GM12874 (cell line): Measurements from ENCODE around the gene LRRC31.

Source experiments
- TF ChIP-seq, protein P1 (sequence below): IDR thresholded peaks from 2 replicates; pipeline ENCODE4 v1.5.1; 2011; ENCODE audit warnings: low read depth, mild to moderate bottlenecking, control low read depth, low read length, moderate library complexity; ENCODE audit not compliant: insufficient read depth

Gene LRRC31

DNA sequence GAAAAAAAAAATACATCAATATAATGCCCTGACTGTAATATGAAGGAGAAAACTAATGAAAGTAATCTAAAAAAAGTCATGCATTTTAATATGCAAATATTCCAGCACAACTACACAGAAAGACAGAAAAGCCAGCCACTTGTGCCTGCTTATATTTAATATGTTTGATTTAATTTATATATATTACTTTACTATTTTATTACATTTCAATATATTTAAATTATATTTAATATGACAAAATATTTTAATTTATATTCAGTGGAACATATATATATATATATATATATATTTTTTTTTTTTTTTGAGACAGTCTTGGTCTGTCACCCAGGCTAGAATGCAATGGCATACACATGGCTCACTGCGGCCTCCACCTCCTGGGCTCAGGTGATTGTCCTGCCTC, 27.5 kb upstream of the LRRC31 start:
- TF ChIP-seq, protein P1, sequence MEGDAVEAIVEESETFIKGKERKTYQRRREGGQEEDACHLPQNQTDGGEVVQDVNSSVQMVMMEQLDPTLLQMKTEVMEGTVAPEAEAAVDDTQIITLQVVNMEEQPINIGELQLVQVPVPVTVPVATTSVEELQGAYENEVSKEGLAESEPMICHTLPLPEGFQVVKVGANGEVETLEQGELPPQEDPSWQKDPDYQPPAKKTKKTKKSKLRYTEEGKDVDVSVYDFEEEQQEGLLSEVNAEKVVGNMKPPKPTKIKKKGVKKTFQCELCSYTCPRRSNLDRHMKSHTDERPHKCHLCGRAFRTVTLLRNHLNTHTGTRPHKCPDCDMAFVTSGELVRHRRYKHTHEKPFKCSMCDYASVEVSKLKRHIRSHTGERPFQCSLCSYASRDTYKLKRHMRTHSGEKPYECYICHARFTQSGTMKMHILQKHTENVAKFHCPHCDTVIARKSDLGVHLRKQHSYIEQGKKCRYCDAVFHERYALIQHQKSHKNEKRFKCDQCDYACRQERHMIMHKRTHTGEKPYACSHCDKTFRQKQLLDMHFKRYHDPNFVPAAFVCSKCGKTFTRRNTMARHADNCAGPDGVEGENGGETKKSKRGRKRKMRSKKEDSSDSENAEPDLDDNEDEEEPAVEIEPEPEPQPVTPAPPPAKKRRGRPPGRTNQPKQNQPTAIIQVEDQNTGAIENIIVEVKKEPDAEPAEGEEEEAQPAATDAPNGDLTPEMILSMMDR, result no peak

DNA sequence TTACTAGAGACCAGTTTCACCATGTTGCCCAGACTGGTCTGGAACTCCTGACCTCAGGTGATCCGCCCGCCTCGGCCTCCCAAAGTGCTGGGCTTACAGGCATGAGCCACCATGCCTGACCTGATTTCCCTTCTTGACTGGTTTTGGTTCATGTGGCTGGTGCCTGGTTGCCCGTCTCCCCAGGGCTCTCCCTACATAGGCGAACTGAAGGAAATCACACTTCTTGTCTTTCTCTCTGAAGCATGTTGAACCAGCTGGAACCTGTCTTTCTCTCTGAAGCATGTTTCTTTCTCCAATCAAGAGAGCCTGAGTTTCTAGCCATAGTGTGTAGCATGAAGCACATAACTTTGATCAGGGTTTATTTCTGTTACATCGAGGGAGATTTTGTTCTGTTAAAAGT, 25.3 kb upstream of the LRRC31 start:
- TF ChIP-seq, protein P1, result no peak

DNA sequence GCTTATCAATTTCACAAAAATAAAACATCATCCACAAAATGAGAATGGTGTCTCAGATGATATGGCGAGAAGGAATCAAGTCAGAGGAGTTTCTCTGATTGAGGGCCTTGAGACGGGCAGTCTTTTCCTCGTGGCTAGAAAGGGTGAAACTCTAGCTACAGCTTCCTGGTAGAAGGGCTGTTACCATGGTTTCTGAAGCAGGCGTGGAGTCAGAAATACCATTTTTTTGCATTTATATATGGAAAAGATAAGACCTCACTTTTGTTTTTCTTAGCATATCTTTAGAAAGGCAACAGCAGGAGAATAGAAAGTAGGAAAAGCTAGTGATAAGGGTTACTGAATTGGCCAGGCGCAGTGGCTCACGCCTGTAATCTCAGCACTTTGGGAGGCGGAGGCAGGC, 24.4 kb upstream of the LRRC31 start:
- TF ChIP-seq, protein P1, result no peak

DNA sequence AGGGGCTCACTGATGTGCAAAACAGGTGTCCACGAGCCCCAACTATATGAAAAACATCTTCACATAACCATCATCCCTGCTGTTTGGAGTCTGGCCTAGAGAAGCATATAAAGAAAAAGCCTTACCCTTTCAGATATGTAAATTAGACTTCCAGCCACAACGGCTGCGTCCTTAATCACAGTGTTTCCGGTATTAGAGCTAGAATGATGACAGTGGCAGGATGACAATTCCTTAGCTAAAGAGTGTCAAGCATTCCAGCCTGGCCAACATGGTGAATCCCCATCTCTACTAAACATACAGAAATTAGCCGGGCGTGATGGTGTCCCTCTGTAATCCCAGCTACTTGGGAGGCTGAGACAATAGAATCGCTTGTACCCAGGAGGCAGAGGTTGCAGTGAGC, 22.2 kb upstream of the LRRC31 start:
- TF ChIP-seq, protein P1, result no peak

DNA sequence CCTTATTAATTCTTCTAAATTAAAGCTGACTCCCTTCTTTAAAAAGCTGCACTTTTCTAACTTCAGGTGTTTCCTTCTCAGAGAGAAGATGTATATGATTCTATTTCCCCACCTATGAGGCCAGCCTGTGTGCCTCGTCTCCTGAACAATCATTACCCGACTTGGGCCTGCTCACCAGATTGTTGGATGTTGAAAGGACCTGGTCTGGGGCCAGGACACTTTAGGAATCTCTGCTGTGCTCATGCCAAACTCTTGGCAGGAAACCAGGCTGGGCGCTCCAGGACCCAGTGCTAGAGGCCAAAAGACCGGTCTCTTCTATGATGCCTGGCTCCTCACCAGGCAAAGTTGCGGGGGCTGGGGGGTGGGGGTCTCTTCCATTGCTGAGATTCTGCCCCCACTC, 16.9 kb upstream of the LRRC31 start:
- TF ChIP-seq, protein P1, result no peak

DNA sequence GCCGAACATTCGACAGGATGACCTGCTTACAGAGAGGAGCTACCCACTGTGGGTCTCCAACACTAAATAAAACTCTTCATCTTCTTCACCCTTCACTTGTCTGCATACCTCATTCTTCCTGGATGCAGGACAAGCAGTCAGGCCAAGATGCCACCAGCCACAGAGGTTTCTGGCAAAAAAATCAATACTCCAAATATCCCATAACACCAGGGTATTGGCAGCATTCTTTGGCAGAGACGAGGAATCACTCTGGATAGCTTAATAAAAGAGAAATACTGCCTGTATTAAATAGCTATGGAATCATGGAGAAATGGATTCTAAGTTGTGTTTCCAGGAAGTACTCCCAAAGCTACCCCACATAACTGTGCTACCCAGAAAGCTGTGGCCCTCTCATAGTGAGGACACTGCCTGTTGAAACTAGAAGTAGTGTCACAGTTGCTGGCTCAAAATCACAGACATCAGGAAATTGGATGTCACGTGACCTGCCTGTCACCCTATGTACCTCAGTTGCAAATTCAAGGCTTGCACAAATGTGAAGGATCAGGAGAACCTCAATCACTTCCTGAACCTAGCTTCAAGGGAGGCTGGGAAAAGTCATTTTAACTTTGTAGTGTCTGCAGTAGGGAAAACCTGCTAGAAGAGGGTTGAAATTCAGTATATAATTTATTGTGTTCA, 11.0 kb upstream of the LRRC31 start:
- TF ChIP-seq, protein P1, result no peak

DNA sequence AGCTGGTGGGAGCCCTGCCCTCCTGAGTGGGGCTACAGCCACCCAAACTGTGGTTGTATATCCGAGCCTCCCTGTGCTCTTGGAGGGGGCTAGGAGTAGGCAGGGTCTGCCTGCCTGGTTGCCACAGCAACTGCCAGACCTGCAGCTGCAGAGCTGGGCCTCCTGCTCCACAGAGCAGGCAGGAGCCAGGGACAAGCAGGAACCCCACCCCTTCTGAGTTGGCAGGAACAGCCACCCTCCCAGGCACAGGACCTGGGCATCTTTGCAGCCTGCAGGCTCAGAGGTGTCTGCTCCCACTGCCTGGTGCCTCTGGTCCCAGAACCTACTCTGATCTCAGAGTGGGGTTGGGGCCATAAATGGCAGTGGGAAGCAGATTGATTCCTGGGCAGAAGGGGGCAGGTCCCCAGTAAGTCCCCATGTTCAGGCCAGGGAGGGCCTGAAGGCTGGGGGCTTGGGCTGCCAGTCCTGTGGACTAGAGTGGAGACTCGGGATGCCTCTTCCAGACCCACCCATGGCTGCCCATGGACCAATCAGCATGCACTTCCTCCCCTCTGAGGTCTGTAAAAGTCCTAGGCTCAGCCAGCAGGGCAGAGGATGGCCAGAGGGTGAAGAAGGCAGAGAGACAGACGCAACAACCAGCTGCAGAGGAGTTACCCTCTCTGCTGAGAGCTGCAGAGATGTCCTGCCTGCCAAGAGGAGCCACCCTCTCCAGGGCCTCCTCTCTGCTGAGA, 10.3 kb upstream of the LRRC31 start:
- TF ChIP-seq, protein P1, result no peak
